ENCODE measurements around the gene ACTRT2.

Gene ACTRT2

DNA sequence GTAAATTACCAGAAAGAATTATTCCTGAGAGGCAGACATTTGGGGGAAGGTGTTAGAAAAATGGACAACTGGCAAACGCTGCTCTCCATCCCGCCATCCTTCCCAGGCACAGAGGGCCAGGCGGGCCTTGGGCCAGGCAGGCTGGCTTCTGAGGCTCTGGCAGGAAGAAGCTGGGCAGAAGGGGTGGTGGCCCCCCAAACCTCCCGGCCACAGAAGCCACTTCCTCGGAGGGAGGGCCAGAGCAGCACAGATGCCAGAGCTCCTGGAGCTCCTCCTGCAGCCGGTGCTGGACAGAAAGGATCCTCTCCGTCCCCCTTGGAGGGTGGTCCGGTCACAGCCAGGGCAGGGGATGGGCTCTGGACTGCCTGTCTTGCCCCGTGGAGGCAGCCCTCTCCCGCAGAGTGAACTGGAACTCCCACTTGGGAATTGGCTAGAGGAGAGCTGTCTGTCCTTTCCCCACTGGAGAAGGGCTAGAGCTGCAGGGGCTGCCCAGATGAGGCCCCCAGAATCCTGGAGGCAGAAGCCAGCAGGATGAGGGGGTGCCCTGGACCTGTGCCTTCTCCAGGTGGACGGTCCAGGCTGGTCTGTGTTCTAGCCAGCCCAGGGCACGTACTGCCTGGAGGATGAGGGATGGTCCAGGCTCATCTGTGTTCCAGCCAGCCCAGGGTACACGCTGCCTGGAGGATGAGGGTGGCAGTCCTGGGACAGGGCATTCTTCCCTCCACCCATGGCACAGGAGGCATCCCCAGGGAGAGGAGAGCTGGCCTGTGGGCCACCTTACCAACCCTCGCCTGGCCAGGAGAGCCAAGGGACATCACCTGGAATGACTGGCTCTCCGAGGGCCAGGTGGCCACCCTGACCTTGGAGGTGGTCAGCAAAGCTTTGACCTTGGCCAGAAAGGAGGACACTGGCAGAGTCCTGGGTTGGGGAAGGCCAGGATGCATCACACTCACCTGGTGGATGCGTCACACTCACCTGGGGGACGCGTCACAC is 47.4 kb upstream of the ACTRT2 start:
- Histone ChIP-seq H3K9ac (no peak overlapping the region), H3K36me3 (ENCODE audit: insufficient read depth) (no peaks in the 10 kb centered on the region), H3K4me1 (ENCODE audit: low read depth, poor library complexity, severe bottlenecking) (no peaks in the 10 kb centered on the region), H2AFZ (ENCODE audit: low read depth) (no peak overlapping the region), H3K27ac (no peak overlapping the region), H3K27me3 (ENCODE audit: insufficient read depth, low read depth) (peaks cover 6% of the 10 kb centered on the region; the same call in 1 of the 2 replicates), H3K79me2 (ENCODE audit: insufficient read depth, low read depth) (no peaks in the 10 kb centered on the region), H3K4me2 (no peak overlapping the region), H4K20me1 (ENCODE audit: insufficient read depth) (no peaks in the 10 kb centered on the region), H3K4me3 (IDR thresholded peaks at IDR 0.05; ENCODE audit: insufficient read depth, low read depth, low read length) (no peak overlapping the region)
- TF ChIP-seq, protein P1, sequence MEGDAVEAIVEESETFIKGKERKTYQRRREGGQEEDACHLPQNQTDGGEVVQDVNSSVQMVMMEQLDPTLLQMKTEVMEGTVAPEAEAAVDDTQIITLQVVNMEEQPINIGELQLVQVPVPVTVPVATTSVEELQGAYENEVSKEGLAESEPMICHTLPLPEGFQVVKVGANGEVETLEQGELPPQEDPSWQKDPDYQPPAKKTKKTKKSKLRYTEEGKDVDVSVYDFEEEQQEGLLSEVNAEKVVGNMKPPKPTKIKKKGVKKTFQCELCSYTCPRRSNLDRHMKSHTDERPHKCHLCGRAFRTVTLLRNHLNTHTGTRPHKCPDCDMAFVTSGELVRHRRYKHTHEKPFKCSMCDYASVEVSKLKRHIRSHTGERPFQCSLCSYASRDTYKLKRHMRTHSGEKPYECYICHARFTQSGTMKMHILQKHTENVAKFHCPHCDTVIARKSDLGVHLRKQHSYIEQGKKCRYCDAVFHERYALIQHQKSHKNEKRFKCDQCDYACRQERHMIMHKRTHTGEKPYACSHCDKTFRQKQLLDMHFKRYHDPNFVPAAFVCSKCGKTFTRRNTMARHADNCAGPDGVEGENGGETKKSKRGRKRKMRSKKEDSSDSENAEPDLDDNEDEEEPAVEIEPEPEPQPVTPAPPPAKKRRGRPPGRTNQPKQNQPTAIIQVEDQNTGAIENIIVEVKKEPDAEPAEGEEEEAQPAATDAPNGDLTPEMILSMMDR (conservative IDR thresholded peaks at IDR 0.05; ENCODE audit: low read depth, low read length) = no peak

DNA sequence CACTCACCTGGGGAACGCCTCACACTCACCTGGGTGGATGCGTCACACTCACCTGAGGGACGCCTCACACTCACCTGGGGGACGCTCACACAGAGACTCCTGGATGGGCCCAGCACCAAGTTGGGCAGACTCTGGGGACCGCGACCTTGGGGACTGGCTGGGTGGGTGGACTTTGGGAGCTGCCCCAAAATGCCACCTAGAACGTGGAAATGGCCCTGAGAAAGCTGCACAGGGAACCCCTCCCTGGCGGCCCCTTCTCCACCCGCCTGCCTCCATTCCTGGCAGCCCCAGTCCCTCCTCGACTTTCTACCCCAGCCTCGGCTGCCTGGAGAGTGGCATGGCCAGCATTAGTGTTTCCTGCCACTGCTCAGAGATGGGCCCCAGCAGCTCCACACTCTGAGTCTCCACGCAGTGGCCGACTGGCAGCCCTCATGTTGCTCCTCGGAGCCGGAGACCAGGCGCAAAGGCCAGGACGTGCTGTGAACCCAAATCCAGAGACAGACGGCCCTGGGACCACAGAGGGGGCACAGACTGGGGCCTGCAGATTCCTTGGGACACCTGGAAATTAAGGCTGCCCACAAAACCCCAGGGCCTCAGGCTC is 46.5 kb upstream of the ACTRT2 start:
- H3K27me3 ChIP-seq (ENCODE audit: insufficient read depth, low read depth) = peaks cover 7% of the 10 kb centered on the region; the same call in 1 of the 2 replicates
- no peak overlapping the region for H3K9ac ChIP-seq
- TF ChIP-seq, protein P1 (conservative IDR thresholded peaks at IDR 0.05; ENCODE audit: low read depth, low read length) = no peak

DNA sequence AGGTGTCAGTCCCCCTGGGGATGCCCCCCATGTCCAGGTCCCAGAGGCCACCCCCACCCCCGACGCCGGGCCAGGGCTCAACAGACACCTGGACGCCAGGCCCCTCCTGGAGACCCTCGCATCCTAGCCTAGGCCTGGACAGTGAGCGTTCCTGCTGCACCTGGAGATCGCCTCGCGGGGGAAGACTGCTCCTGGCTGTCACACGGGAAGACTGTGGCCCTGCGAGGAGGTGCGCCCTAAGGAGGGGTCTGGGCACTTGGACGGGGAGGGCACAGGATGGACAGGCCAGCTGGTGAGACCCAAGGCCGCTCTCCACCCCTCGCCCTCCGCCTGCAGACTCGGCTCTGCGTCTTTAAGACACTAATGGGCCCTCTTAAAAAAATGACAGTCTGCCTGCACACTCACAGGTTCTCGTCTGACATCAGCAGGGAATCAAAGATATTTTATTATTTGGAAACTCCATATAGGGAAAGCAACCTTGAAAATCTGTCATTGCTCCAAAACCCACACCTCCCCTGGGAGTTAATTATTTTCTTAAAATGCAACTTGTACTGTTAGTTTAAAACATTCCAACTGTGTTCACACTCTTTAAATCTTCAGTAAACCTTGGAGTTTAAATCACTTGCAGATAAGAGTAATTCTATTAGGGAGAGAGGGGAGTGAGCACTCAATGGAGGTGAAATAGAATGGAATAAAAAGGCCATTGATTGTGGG is 45.6 kb upstream of the ACTRT2 start:
- peaks cover 14% of the 10 kb centered on the region; the same call in 1 of the 2 replicates for H3K27me3 ChIP-seq (ENCODE audit: insufficient read depth, low read depth)
- no peak overlapping the region for H3K9ac ChIP-seq
- no peak overlapping the region for H2AFZ ChIP-seq (ENCODE audit: low read depth)
- H3K36me3 ChIP-seq (ENCODE audit: insufficient read depth) = no peaks in the 10 kb centered on the region
- TF ChIP-seq, protein P1 (conservative IDR thresholded peaks at IDR 0.05; ENCODE audit: low read depth, low read length) = no peak
- no peaks in the 10 kb centered on the region for H3K79me2 ChIP-seq (ENCODE audit: insufficient read depth, low read depth)
- no peaks in the 10 kb centered on the region for H4K20me1 ChIP-seq (ENCODE audit: insufficient read depth)
- H3K4me2 ChIP-seq = no peak overlapping the region
- no peak overlapping the region for H3K27ac ChIP-seq
- no peaks in the 10 kb centered on the region for H3K4me1 ChIP-seq (ENCODE audit: low read depth, poor library complexity, severe bottlenecking)
- no peak overlapping the region for H3K4me3 ChIP-seq (IDR thresholded peaks at IDR 0.05; ENCODE audit: insufficient read depth, low read depth, low read length)

More for the DNA sequence above, 46.5 kb upstream of the ACTRT2 start:
- Histone ChIP-seq H2AFZ (ENCODE audit: low read depth) (no peak overlapping the region), H4K20me1 (ENCODE audit: insufficient read depth) (no peaks in the 10 kb centered on the region), H3K4me2 (no peak overlapping the region), H3K4me3 (IDR thresholded peaks at IDR 0.05; ENCODE audit: insufficient read depth, low read depth, low read length) (no peak overlapping the region), H3K27ac (no peak overlapping the region), H3K4me1 (ENCODE audit: low read depth, poor library complexity, severe bottlenecking) (no peaks in the 10 kb centered on the region), H3K79me2 (ENCODE audit: insufficient read depth, low read depth) (no peaks in the 10 kb centered on the region), H3K36me3 (ENCODE audit: insufficient read depth) (no peaks in the 10 kb centered on the region)

DNA sequence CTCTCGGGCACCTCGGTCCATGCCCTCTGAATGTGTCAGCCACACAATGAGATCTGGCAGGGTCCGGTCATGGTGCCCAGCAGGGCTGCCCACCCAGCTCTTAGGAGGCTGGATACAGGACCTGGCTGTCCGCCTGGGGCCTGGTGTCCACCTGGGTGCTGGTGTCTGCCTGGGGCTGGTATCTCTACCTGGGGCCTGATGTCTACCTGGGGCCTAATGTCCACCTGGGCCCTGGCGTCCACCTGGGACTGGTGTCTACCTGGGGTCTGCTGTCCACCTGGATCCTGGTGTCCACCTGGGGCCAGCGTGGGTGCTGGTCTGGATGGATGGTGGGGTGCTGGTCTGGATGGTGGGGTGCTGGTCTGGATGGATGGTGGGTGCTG is 45.1 kb upstream of the ACTRT2 start:
- Histone ChIP-seq H2AFZ (ENCODE audit: low read depth) (no peak overlapping the region), H3K4me1 (ENCODE audit: low read depth, poor library complexity, severe bottlenecking) (no peaks in the 10 kb centered on the region), H3K4me3 (IDR thresholded peaks at IDR 0.05; ENCODE audit: insufficient read depth, low read depth, low read length) (no peak overlapping the region), H3K27ac (no peak overlapping the region), H3K27me3 (ENCODE audit: insufficient read depth, low read depth) (peaks cover 16% of the 10 kb centered on the region; the same call in 1 of the 2 replicates), H4K20me1 (ENCODE audit: insufficient read depth) (no peaks in the 10 kb centered on the region), H3K4me2 (no peak overlapping the region), H3K36me3 (ENCODE audit: insufficient read depth) (no peaks in the 10 kb centered on the region), H3K9ac (no peak overlapping the region), H3K79me2 (ENCODE audit: insufficient read depth, low read depth) (no peaks in the 10 kb centered on the region)
- TF ChIP-seq, protein P1 (conservative IDR thresholded peaks at IDR 0.05; ENCODE audit: low read depth, low read length) = no peak

Data from KMS-11 (cell line).